SIG-M5 (cell line): Measurements from ENCODE around the gene EFCC1.
"Not testable (repeated sequence)": the region's sequence is repeated elsewhere in the genome, so short reads cannot be mapped to it uniquely, and the experiment has no call there.

Experiments used
- DNase-seq: peaks from one replicate; lab custom pipeline; 2025; lab: John Stamatoyannopoulos, UW

EFCC1 gene

DNA sequence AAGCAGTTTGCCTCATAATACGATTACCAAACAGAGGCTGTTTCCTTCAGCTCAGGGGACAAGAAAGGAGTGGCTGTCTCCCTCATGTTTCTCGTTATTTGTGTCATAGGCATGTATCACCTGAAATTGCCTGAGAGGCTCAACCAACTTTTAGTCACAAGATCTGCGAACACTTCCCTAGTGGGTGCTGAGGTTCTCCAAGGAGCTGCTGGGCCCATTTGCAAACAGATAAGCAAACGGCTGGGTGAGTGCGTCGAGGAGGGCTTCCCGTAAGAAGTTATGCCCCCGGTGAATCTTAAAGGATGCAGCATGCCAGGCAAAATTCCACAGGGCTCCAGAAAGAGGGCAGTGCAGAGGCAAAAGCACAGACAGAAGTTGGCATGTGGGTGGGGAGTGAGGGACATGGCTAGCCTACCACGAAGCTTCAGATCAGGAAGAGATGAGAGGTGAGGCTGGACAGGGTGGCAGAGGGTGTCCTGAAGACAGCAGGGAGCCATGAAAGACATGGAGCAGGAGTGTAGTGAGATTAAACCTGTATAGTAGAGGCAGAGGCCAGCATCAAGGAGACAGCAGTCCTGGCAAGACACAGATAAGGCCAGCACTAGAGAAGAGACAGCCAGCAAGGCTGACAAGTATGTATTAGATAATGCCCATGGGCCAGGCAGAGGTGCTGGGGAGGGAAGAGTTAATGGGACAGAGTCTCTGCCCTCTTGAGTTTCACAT lies 55.5 kb downstream of the EFCC1 start:
- DNase-seq = no peak

DNA sequence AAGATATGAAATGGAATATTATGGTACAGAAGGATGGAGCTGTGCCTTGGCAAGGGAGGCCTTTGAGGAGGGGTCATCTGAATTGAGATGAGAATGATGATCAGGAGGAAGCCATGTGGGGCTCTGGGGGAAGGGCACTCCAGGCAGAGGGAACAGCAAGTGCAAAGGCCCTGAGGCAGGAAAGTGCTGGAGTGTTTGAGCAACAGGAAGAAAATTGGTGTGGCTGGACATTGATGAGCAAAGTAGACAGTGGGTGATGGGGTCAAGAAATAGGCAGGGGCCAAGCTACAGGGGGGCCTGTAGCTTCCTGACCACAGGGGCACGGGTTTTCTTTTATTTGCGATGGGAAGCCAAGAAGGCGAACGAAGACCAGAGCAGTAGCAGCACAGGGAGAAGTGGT lies 56.1 kb downstream of the EFCC1 start:
- no peak for DNase-seq

DNA sequence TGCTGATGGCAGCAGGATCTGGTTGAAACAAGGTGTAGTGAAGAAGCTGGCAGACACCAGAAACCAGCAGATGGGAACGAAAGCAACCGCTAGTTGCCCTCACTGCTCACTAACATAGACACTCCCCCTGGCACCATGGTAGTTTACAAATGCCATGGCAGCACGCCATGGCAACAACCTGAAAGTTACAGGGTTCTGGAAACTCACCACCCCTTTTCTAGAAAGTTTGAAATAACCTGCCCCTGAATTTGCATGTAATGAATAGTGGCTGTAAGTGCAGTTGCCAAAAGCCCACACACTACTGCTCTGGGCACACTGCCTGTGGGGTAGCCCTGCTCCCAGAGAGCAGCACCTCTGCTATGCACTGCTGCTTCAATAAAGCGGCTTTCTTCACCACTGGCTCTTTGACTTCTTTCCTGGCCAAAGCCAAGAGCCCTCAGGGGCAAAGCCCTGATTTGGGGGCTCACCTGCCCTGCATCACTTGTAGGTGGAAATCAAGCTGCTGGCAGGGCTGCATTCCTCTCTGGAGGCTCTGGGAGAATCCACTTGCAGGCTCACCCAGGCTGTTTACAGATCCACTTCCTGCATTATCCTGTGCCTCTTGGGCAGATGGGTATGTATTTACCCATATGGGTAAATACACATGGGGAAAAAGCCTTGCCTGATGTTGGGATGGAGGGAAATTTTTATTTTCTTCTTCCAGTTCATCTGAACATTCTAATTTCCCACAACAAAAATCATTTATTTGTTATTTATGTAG lies 57.5 kb downstream of the EFCC1 start:
- DNase-seq = no peak

DNA sequence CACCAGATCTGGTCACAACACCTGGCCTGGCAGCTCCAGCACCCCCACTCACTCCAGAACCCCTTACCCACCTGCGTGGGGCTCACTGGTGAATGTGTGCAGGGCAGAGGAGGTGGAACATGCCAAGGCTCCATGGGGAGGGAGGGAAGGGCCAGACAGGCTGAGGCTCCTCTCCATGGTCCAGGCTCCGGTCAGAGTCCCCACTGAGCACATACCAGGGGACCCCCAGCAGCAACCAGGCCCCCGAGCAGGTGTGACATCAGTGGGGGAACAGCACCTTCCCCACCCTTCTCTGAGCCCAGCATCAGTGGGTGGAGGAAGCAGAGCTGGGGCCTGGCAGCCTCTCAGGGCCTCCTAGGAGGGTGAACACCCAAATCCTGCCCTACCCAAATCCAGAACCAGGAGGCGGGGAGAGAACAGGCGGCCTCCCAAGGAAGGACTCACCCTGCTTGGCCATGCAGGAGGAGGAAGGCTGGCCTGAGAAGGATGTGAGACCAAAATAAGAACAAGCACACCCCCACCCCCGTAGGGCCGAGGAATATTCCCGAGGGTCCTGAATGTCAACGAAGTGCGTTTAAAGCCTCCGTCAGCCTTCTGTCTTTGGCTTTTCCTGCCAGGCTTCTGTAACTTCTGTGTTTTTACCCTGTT lies 58.3 kb downstream of the EFCC1 start:
- no peak for DNase-seq

DNA sequence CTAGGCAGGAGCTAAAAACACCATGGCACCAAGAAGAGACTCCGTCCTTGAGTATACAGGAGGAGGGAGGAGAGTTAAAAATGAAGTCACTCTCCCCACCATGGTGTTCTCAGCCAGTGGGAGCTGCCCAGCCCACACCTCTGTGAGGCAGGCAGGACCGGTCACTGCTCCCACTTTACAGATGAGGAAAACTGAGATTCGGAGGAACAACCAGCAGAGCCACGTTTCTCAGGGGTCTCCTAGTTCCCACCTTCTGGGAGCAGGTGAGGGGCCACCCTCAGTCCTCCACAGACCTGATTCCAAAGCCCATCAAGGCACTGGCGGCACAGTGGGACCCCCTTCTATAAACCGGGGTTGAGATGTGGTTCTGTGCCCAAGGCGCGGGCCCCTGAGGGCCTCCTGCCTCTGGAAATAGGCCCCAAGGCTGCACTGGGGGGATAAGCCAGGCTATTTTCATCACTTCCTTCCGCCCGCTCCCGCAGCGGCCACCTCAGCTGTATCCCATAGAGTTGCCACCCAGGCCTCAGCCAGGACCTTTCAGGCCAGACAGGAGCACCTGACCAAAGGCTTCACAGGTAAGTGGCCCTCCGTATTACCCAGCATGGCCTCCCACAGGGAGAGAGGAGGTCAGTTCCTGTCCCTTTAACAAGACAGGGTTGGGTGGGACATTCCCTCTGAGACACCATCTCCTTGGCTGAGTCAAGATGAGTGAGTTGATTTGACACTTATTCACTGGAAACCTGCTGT lies 59.3 kb downstream of the EFCC1 start, which contains the start of gene GP9:
TSS of gene GP9 (plus strand) at position 504 of the 747 bp plus-strand sequence. CDS start 961 bp downstream, outside the sequence.
- no peak for DNase-seq

DNA sequence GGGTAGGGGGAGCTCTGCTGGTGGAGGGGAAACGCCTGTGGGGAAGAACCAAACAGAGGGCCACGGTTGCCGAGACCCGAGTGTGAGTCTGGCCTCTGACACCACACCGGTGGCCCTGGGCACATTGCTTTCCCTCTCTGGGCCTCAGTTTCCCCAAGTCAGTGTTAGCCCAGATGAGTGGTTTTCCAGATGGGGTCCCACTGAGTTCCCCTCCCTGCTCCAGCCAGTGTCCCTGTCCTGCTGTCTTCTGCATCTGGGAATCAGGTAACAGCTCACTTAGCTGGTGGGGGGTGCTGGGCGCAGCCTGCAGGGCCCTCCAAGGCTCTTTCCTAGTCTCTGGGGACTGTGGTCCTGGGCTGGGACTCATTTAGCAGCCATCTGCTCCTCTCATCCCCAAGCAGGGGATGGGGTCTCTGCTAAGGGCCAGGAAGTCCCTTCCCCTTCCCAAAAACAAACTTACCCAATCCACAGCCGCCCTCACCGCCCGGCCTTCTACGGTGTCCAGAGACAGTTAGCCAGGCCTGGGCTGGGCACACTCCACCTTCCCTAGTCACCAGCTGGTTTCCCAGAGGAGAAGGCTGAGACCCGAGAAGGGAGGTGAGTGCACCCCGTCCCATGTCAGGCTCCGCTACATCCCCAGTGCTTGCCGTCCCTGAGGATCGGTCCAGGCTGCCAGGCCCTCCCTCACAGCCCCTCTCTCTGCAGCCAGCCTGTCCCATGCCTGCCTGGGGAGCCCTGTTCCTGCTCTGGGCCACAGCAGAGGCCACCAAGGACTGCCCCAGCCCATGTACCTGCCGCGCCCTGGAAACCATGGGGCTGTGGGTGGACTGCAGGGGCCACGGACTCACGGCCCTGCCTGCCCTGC lies 60.2 kb downstream of the EFCC1 start:
- no peak for DNase-seq

DNA sequence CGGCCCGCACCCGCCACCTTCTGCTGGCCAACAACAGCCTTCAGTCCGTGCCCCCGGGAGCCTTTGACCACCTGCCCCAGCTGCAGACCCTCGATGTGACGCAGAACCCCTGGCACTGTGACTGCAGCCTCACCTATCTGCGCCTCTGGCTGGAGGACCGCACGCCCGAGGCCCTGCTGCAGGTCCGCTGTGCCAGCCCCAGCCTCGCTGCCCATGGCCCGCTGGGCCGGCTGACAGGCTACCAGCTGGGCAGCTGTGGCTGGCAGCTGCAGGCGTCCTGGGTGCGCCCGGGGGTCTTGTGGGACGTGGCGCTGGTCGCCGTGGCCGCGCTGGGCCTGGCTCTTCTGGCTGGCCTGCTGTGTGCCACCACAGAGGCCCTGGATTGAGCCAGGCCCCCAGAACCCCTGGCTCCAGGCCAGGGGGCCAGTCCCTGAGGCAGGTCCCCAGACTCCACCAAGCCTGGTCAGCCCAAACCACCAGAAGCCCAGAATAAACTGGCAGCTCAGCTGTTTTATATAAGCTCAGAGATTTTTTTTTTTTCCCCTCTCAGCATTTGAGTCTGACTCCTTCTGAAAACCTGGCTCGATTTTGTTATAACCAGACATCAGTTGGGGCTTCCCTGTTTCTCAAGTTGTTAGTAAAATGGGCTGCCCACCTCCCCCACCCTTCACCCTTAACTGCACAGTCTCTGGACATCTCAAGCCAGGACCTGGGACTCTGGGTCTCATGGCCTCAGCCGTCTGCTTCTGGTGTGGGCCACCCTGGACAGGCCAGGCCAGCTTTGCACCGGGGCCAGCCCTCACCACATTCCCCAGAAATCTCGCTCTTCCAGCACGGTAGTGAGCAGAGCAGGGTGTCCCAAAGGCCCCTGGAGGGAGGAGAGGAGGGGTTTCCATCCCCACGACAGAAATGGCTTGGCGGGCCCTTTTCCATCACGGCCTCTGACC lies 61.1 kb downstream of the EFCC1 start:
- DNase-seq = no peak

DNA sequence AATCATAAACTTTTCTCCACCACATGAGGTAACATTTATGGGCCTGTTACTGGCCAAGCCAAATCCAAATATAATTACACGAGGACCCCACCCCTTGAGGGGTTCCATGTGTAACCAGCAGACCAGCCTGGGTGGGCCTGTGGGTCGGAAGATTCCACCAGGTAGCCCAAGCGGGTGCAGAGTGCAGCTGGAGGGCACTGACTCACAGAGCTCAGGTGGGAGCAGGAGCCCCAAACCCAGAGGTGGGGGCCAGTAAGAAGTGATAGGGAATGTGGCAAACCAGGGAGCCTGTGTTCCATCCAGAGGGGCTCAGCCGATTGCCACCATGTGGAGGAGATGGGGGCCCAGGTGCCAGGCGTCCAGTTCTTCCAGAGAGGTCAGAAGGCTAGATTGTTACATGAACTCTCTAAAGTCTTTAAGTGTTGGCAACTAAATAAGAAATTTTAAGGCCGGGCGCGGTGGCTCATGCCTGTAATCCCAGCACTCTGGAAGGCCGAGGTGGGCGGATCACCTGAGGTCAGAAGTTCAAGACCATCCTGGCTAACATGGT lies 62.1 kb downstream of the EFCC1 start:
- DNase-seq = no peak

DNA sequence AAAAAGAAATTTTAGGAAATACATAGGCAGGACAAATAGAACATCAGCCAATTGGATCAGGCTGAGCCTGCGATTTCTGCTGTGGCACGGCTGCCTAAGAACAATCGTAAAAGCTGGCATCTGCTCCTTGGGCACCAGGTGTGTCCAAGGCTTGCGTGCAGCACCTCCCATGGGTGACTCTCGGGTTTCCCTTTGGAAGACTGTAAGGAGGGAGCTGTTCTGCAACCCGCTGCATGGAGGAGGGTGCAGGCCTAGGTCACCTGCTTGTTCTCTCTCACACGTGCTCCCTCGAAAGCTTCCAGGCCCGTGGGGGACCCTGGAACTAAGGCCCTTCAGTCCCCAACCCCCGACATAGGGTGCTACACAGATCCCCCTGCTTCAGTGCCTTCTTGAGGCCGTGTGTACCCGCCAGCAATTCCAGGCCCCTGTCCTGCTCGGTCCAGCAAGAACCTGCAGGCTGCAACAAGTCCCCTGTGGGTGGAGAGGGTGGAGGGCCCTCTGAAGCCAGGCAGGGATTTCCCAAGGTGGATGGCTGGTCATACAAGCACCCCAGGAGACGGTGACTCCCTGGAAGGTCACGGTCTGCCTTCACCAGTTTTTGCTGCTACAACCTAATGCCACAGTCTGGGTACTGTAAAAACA lies 62.9 kb downstream of the EFCC1 start:
- no peak for DNase-seq

DNA sequence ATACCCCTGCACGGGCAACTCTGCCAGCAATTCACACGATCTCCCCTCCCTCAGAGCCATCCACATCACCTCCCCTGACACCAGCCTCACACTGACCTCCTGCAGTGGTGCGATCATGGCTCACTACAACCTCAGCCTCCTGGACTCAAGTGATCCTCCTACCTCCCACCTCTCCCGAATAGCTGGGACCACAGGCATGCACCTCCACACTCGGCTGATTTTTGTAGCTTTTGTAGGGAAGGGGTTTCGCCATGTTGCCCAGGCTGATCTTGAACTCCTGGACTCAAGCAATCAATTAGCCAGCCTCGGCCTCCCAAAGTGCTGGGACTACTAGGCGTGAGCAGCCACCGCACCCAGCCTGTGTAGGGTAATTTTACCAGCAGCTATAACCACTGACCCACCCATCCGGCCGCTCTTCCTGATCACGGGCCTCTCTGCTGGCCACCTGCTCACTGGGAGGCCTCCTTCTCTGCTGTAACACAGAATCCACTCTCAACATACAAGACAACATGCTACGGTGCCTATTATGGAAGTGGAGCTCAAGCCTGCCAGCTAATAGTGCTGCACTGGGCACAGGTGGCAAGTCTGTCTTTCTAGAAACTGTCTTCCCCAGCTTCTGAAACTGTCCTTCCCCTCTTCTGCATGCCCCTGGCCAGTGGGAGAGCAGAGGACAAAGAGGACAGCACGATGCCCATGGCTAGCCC lies 64.1 kb downstream of the EFCC1 start:
- DNase-seq = no peak

DNA sequence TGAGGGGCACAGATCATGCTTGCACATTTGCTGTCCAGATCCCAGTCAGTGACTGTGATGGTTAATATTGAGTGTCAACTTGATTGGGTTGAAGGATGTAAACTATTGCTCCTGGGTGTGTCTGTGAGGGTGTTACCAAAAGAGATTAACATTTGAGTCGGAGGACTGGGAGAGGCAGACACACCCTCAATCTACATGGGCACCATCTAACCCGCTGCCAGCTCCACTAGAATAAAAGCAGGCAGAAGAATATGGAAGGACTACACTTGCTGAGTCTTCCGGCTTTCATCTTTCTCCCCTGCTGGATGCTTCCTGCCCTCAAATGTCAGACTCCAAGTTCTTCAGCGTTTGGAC lies 64.6 kb downstream of the EFCC1 start:
- no peak for DNase-seq

DNA sequence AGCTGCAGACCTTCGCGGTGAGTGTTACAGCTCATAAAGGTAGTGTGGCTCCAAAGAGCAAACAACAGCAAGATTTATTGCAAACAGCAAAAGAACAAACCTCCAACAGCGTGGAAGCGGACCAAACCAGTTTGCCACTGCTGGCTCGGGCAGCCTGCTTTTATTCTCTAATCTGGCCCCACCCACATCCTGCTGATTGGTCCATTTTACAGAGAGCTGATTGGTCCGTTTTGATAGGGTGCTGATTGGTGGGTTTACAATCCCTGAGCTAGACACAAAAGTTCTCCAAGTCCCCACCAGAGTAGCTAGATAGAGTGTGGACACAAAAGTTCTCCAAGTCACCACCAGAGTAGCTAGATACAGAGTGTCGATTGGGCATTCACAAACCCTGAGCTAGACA lies 66.6 kb downstream of the EFCC1 start:
- DNase-seq = not testable (repeated sequence)

DNA sequence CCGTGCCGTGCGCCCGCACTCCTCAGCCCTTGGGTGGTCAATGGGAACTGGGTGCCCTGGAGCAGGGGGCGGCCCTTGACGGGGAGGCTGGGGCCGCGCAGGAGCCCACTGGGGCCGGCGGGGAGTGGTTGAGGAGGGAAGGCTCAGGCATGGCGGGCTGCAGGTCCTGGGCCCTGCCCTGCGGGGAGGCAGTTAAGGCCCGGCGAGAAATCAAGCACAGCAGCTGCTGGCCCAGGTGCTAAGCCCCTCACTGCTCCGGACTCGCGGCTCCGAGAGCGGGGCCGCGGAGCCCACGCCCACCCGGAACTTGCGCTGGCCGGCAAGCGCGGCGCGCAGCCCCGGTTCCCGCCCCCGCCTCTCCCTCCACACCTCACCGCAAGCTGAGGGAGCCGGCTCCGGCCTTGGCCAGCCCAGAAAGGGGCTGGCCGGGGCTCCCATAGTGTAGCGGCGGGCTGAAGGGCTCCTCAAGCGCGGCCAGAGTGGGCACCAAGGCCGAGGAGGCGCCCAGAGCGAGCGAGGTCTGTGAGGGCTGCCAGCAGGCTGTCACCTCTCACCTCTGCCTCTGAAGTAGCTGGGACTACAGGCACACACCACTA lies 67.3 kb downstream of the EFCC1 start:
- DNase-seq = no peak

DNA sequence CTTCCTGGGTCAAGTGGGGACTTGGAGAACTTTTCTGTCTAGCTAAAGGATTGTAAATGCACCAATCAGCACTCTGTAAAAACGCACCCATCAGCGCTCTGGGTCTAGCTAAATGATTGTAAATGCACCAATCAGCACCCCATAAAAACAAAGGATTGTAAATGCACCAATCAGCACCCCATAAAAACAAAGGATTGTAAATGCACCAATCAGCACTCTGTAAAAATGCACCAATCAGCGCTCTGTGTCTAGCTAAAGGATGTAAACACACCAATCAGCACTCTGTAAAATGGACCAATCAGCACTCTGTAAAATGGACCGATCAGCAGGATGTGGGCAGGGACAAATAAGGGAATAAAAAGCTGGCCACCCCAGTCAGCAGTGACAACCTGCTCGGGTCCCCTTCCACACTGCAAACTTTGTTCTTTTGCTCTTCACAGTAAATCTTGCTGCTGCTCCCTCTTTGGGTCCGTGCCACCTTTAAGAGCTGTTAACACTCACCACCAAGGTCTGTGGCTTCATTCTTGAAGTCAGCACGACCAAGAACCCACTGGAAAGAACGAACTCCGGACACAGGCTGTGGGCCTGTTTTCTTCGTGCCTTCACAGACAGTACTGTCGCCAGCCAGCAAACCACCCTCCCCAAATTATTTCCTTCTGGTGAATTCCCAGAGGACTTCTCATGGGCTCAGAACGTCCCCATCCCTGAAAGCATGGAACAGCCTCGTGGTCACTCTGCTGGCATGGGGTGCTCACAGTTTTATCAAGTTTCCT lies 68.4 kb downstream of the EFCC1 start:
- not testable (repeated sequence) for DNase-seq

DNA sequence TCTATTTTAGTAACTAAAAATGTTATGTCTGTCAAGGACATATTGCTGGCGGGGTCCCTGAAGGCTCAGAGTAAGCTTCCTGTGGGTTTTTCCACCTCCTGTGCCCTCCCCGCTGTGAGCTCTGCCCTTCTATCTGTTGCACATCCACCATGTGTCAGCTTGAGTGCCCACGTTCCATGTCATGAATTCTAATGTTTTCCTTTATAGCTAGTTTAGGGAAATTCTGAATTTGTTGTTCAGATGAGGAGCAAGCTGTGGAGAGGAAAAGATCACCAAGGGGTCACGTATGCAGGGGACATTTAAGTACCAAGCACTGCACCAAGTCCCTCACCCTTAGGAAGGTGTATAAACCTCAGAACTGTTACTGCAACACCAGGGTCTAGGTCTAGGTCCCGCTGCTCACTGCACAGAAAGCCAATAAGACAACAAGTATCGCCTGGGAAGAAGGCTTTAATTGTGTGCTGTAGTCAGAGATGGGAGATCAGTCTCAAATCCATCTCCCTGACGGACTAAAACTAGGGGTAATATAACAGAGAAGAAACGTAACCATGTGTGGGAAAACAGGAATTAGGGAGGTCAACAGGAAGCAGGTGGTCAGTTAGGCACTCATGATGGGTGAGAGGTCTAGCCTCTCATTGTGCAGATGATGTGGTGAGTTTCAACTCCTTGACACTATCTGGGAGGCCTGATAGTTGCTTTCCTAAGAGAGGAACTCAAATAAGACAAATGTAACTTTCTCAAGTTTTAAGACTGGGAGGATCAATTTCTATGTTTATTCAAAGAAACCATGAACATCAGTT lies 69.2 kb downstream of the EFCC1 start:
- no peak for DNase-seq

DNA sequence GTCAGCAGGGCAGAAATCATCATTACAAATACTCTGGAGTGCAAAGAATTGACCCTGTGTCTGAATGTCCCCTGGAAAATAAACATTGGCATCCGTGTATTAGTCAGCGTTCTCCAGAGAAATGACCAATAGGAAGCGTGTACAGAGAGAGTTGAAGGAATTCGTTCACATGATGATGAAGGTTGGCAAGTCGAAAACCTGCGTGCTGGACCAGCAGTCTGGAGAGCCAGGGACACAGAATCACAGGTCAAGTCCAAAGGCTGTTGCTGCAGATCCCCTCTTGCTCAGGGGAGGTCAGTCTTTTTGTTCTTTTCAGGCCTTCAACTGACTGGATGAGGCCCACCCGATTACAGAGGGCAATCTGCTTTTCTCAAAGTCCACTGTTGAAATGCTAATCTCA lies 76.1 kb downstream of the EFCC1 start:
- no peak for DNase-seq

DNA sequence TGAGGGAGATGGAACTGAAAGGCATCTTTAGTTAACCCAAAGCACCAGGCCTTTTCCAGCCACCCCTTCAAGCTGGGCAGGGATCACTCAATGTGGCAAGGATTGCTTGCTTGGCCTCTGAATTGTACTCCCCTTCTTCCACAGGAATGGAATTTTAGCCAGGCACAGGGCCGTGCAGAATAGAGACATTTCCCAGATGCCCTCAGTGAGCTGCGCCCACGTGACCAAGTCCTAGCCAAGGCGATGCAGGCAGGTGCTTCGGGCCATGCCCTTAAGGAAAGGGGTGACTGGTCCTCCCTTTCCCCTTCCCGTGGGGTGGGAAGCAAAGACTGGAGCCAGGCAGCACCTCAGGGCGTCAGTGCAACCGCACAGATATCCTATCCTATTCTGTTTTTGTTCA lies 77.4 kb downstream of the EFCC1 start:
- no peak for DNase-seq
